Measurements from ENCODE around the gene RNF186.

DNA sequence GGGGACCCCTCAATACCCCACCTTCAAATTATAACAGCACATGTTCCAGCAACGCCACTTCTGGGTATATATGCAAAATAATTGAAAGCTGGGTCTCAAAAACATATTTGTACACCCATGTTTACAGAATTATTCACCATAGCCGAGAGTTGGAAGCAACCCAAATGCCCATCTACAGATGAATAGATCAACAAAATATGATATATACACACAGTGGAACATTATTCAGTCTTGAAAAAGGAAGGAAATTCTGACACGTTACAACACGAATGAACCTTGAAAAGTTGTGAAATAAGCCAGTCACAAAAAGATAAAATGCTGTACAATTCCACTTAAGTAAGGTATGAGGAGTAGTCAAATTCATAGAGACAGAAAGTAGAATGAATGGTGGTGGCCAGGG lies 20.5 kb downstream of the RNF186 start:
- TF ChIP-seq, protein P1, sequence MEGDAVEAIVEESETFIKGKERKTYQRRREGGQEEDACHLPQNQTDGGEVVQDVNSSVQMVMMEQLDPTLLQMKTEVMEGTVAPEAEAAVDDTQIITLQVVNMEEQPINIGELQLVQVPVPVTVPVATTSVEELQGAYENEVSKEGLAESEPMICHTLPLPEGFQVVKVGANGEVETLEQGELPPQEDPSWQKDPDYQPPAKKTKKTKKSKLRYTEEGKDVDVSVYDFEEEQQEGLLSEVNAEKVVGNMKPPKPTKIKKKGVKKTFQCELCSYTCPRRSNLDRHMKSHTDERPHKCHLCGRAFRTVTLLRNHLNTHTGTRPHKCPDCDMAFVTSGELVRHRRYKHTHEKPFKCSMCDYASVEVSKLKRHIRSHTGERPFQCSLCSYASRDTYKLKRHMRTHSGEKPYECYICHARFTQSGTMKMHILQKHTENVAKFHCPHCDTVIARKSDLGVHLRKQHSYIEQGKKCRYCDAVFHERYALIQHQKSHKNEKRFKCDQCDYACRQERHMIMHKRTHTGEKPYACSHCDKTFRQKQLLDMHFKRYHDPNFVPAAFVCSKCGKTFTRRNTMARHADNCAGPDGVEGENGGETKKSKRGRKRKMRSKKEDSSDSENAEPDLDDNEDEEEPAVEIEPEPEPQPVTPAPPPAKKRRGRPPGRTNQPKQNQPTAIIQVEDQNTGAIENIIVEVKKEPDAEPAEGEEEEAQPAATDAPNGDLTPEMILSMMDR (IDR thresholded peaks at IDR 0.05) = no peak
- no peak for TF ChIP-seq EP300 (IDR thresholded peaks at IDR 0.05)

All from gastroesophageal sphincter (tissue), 3 donors.